Measurements from ENCODE around the gene CRTC1. TPM values are rescaled to one million over a fixed set of nuclear protein-coding genes. Genes with fewer than 3 reads are reported as not detected.

Gene CRTC1
- total and polyA plus RNA-seq, 2 of the 13 experiments (the other 11 are each of a cell fraction or from before 2014, with no cell fraction given), result 2.0 to 2.7 TPM

DNA sequence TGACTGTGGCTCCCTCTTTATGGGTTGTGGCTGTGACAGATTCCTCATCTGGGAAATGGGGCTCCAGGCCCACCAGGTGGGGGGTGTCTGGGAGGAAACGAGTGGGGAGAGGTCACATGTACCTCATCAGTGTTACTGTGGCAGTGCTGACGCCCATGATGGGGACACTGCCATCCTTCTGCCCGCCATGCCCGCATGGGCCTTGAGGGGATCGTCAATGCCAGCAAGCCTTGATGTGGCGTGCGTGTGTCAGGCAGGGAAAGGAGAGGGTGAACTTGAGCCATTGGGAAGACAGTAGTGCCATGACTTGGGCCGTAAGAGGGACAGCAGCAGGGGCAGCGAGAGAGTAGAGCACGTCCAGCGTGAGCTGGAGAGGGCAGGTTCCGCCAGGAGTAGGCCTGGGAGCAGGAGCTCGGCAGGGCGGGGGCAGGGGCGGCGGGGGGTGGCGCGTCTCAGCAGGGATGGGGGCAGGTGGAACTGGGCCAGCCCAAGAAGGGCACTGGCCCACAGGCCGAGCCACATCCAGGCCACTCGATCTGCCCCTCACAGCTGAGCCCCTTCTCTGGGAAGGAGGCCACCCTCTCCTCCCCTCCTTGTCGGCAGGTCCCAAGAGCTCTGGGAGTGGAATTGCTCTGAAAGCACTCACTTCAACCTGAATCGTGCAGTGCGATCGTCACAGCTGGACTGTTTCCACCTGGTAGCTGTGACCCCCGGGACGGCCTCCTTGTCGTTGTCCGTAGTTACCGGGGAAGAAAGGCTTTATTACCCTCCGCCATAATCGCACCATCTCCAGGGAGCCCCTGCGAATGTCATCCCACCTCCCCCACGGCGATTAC is 36.7 kb upstream of the CRTC1 start (continued):
- TF ChIP-seq KAT2B (IDR thresholded peaks at IDR 0.05; ENCODE audit: borderline replicate concordance, low read depth, low read length) (no peak), HNRNPUL1 (IDR thresholded peaks at IDR 0.05; ENCODE audit: low read depth, low read length) (no peak), LCORL (IDR thresholded peaks at IDR 0.05) (no peak), LCORL (CRISPR knock-in tag; IDR thresholded peaks at IDR 0.05) (no peak)

DNA sequence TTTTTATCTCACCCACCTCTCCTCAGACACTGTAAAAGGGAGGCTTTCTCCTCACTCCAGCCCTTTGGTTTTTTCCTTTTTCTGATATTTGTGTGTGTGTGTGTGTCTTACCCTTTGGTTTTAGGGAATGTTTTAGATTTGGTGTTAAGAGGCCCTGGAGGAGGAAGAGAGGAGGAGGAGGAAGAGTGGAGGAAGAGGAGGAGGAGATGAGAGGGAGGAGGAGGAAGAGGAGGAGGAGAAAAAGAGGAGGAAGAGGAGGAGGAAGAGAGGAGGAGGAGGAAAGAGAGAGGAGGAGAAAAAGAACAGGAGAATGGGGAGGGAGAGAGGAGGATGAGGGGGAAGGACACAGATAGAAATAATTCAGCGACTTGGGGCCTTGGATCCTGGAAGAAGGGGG is 36.1 kb upstream of the CRTC1 start:
- no peak overlapping the region for H3K9ac ChIP-seq (ENCODE audit: insufficient read depth, low read depth, low read length)
- peaks cover 10% of the 10 kb centered on the region; the same call in 1 of the 2 replicates for H3K4me1 ChIP-seq (ENCODE audit: insufficient read depth, low read length)
- TF ChIP-seq, protein P1, sequence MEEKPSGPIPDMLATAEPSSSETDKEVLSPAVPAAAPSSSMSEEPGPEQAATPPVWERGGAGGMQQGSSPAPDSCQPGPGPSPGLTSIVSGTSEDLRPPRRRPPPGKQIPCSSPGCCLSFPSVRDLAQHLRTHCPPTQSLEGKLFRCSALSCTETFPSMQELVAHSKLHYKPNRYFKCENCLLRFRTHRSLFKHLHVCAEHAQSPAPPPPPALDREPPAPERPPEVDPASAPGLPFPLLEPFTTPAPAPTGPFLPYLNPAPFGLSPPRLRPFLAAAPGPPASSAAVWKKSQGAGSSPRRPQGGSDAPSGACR (CRISPR knock-in tag; IDR thresholded peaks at IDR 0.05), result no peak
- no peak for TF ChIP-seq ZNF672 (CRISPR knock-in tag; IDR thresholded peaks at IDR 0.05)
- TF ChIP-seq LCORL (IDR thresholded peaks at IDR 0.05), result no peak
- TF ChIP-seq LCORL (CRISPR knock-in tag; IDR thresholded peaks at IDR 0.05), result no peak
- TF ChIP-seq NR1H2 (CRISPR knock-in tag; IDR thresholded peaks at IDR 0.05; ENCODE audit: borderline replicate concordance, low read depth), result no peak
- no peak for TF ChIP-seq MEIS2 (CRISPR knock-in tag; IDR thresholded peaks at IDR 0.05)
- TF ChIP-seq TP53 (CRISPR knock-in tag; conservative IDR thresholded peaks at IDR 0.05), result no peak
- TF ChIP-seq E2F1 (CRISPR knock-in tag; IDR thresholded peaks at IDR 0.05), result no peak
- no peak for TF ChIP-seq AKAP8 (CRISPR knock-in tag; IDR thresholded peaks at IDR 0.05)
- no peak for TF ChIP-seq ZNF331 (CRISPR knock-in tag; IDR thresholded peaks at IDR 0.05)
- no peak for TF ChIP-seq PRDM4 (CRISPR knock-in tag; IDR thresholded peaks at IDR 0.05; ENCODE audit: borderline replicate concordance)
- TF ChIP-seq ZNF780A (CRISPR knock-in tag; IDR thresholded peaks at IDR 0.05), result no peak
- TF ChIP-seq ELF4 (CRISPR knock-in tag; IDR thresholded peaks at IDR 0.05; ENCODE audit: borderline replicate concordance), result no peak
- no peak for TF ChIP-seq KLF11 (CRISPR knock-in tag; IDR thresholded peaks at IDR 0.05)
- no peak for TF ChIP-seq U2AF2 (IDR thresholded peaks at IDR 0.05; ENCODE audit: low read depth, low read length)
- no peak for TF ChIP-seq ZNF839 (CRISPR knock-in tag; IDR thresholded peaks at IDR 0.05; ENCODE audit: borderline replicate concordance)
- H3K27me3 ChIP-seq (ENCODE audit: control insufficient read depth in 1 of 2, insufficient read depth in 2 of 2, low read length in 2 of 2), result no peaks in the 10 kb centered on the region
- no peak overlapping the region for H3K4me2 ChIP-seq (ENCODE audit: low read depth, low read length)
- ATAC-seq (no peak), FAIRE-seq (no peak), DNase-seq (ENCODE audit: low spot score) (no peak)
- BruUV-seq (replicated peaks), result no TSS peak
- no peak overlapping the region for H2AFZ ChIP-seq (ENCODE audit: low read length)
- intact Hi-C loops (cut with micrococcal nuclease; ENCODE audit: unreplicated experiment) (no loop called here), in situ Hi-C loops (cut with HindIII; ENCODE audit: extremely low pct_ligation_motif_present, low pct_unique_long_range_greater_than_20kb) (no loop called here)
- 94% methylated on average over 1 of the region's 1 CpG for WGBS (ENCODE audit: low lambda C conversion rate)
- peaks cover 8% of the 10 kb centered on the region for H3K79me2 ChIP-seq (ENCODE audit: insufficient read depth, low read length)
- no peaks in the 10 kb centered on the region for H3K9me3 ChIP-seq (ENCODE audit: low read length)
- no peak overlapping the region for H3K4me3 ChIP-seq (replicated peaks in 1 of 3; ENCODE audit: insufficient read depth in 1 of 3, low read depth in 2 of 3, low read length in 3 of 3)
- H3K36me3 ChIP-seq (replicated peaks in 1 of 2; ENCODE audit: control insufficient read depth in 1 of 2, insufficient read depth in 2 of 2, low read length in 2 of 2), result no peaks in the 10 kb centered on the region; a peak in 1 of 5 replicates
- H3K27ac ChIP-seq (ENCODE audit: extremely low read length, insufficient read depth, low read length), result no peak overlapping the region
- CTCF ChIA-PET (ENCODE audit: low intra/inter-chr PET ratio, low total read pairs), result no interaction called here
- POLR2A ChIA-PET, result no interaction called here
- no peaks in the 10 kb centered on the region for H4K20me1 ChIP-seq (ENCODE audit: insufficient read depth, low read length)

All from HepG2 (cell line).